Fibroblast of lung (primary cell): ENCODE measurements around the gene WDR86. TPM values are rescaled to one million over a fixed set of nuclear protein-coding genes. Genes with fewer than 3 reads are reported as not detected.

Experiments used
- DNase-seq, 2 donors: peaks; one replicate each; pipeline versions ENCODE4 v3.0.0 to v3.0.0-alpha.2; 2010; ENCODE audit warnings: low read depth in 2 of 2
- H2AFZ ChIP-seq: 2 replicates; pipeline ENCODE4 v1.5.1; 2012; ENCODE audit warnings: low read length, control low read depth, inconsistent platforms
- H3K27ac ChIP-seq: 2 replicates; pipeline ENCODE4 v1.5.1; 2011; ENCODE audit warnings: low read length, control low read depth; ENCODE audit not compliant: insufficient read depth
- H3K27me3 ChIP-seq: 2 replicates; pipeline ENCODE4 v1.5.1; 2011; ENCODE audit warnings: mild to moderate bottlenecking, low read length; ENCODE audit not compliant: control insufficient read depth, insufficient read depth
- H3K36me3 ChIP-seq: 2 replicates; pipeline ENCODE4 v1.5.1; 2011; ENCODE audit warnings: low read length; ENCODE audit not compliant: control insufficient read depth, insufficient read depth
- H3K4me1 ChIP-seq: 2 replicates; pipeline ENCODE4 v1.5.1; 2011; ENCODE audit warnings: low read length; ENCODE audit not compliant: control insufficient read depth, insufficient read depth; ENCODE audit errors: extremely low read depth
- H3K4me2 ChIP-seq: 2 replicates; pipeline ENCODE4 v1.5.1; 2011; ENCODE audit warnings: low read length, control low read depth; ENCODE audit not compliant: insufficient read depth; ENCODE audit errors: extremely low read depth
- H3K4me3 ChIP-seq, 4 experiments: fragments of 200-600 bp in 1 of 4; sonication (generic) in 1 of 4; replicated peaks in 1 of 4; 2 replicates each; pipeline ENCODE4 v1.5.1; 2011 to 2016; ENCODE audit warnings: low read length in 4 of 4, low read depth in 3 of 4, mild to moderate bottlenecking in 3 of 4, control low read depth in 2 of 4, inconsistent platforms in 1 of 4, mixed read lengths in 1 of 4; ENCODE audit not compliant: insufficient read depth in 1 of 4; ENCODE audit errors: control extremely low read depth in 1 of 4
- H3K79me2 ChIP-seq: 2 replicates; pipeline ENCODE4 v1.5.1; 2012; ENCODE audit warnings: mild to moderate bottlenecking, low read length, inconsistent platforms; ENCODE audit not compliant: control insufficient read depth, insufficient read depth
- H3K9ac ChIP-seq: 2 replicates; pipeline ENCODE4 v1.5.1; 2011; ENCODE audit warnings: mild to moderate bottlenecking, low read length, control low read depth; ENCODE audit not compliant: insufficient read depth
- H3K9me3 ChIP-seq: 2 replicates; pipeline ENCODE4 v1.5.1; 2012; ENCODE audit warnings: low read depth, low read length; ENCODE audit not compliant: control insufficient read depth, insufficient read depth
- H4K20me1 ChIP-seq: 2 replicates; pipeline ENCODE4 v1.5.1; 2011; ENCODE audit warnings: low read length; ENCODE audit not compliant: control insufficient read depth, insufficient read depth; ENCODE audit errors: extremely low read depth
- CTCF ChIP-seq, 2 donors: IDR thresholded peaks in 1 of 2; conservative IDR thresholded peaks in 1 of 2; 1 replicate in 1 of 2; 2 replicates in 1 of 2; pipeline ENCODE4 v1.5.1; 2011 to 2012; ENCODE audit warnings: low read length in 2 of 2, control low read depth in 1 of 2, inconsistent platforms in 1 of 2, low read depth in 1 of 2, mild to moderate bottlenecking in 1 of 2
- EZH2 ChIP-seq: IDR thresholded peaks from 2 replicates; pipeline ENCODE4 v1.5.1; 2012; ENCODE audit warnings: low read length, control low read depth, mild to moderate bottlenecking; ENCODE audit errors: missing control alignments
- polyA plus RNA-seq, 2 donors: library from polyadenylated mRNA; depleted of rRNA in 1 of 2; stranded (reverse) in 1 of 2; unstranded in 1 of 2; fragments of >200 nt; gene quantifications; 2 replicates each; pipeline ENCODE4 v1.2.1, GENCODE V29; 2011 to 2012; ENCODE audit warnings: missing spikeins in 1 of 2
- total RNA-seq: library from RNA; depleted of rRNA; stranded (reverse); fragments of >200 nt; gene quantifications from 2 replicates; pipeline ENCODE4 v1.2.1, GENCODE V29; 2014

WDR86 gene
- total and polyA plus RNA-seq, 2 donors (not counting 1 experiment from before 2014, with no cell fraction given), result 0.33 TPM; not detected in 1

GRCh38 chr7:151423936-151424335 is 14.1 kb upstream of the WDR86 start:
- DNase-seq, result no peak
- no peak overlapping the region for H3K4me3 ChIP-seq
- no peak overlapping the region for H3K4me2 ChIP-seq
- no peak overlapping the region for H3K9ac ChIP-seq
- peaks cover 2% of the 10 kb centered on the region for H3K27me3 ChIP-seq
- H2AFZ ChIP-seq, result no peak overlapping the region
- peaks cover 12% of the 10 kb centered on the region for H3K4me1 ChIP-seq
- H4K20me1 ChIP-seq, result no peaks in the 10 kb centered on the region
- TF ChIP-seq CTCF (conservative IDR thresholded peaks at IDR 0.05 in 1 of 2, IDR thresholded peaks at IDR 0.05 in 1 of 2; ENCODE audit: low read depth in 1 of 2, low read length in 2 of 2) (no peak), EZH2 (no peak)
- no peaks in the 10 kb centered on the region for H3K9me3 ChIP-seq
- no peaks in the 10 kb centered on the region for H3K79me2 ChIP-seq
- H3K27ac ChIP-seq, result no peak overlapping the region
- no peaks in the 10 kb centered on the region for H3K36me3 ChIP-seq

- no peak overlapping the region for H2AFZ ChIP-seq
- no peak overlapping the region for H3K4me2 ChIP-seq
- no peaks in the 10 kb centered on the region for H3K36me3 ChIP-seq
- TF ChIP-seq EZH2 (no peak), CTCF (conservative IDR thresholded peaks at IDR 0.05 in 1 of 2, IDR thresholded peaks at IDR 0.05 in 1 of 2; ENCODE audit: low read depth in 1 of 2, low read length in 2 of 2) (no peak)
- H3K4me1 ChIP-seq, result peaks cover 9% of the 10 kb centered on the region
- H3K9me3 ChIP-seq, result no peaks in the 10 kb centered on the region
- H3K79me2 ChIP-seq, result no peaks in the 10 kb centered on the region
- H3K4me3 ChIP-seq, result no peak overlapping the region
- H3K9ac ChIP-seq, result no peak overlapping the region
- peak in 1 of 2 donors; percentile 35 for DNase-seq
- H4K20me1 ChIP-seq, result no peaks in the 10 kb centered on the region
- no peak overlapping the region for H3K27ac ChIP-seq
- H3K27me3 ChIP-seq, result peaks cover 2% of the 10 kb centered on the region
These were observed 13.4 kb upstream of the WDR86 start for GRCh38 chr7:151423226-151423625.

GRCh38 chr7:151422212-151422611 is 12.4 kb upstream of the WDR86 start:
- Histone ChIP-seq H3K4me2 (no peak overlapping the region), H3K36me3 (no peaks in the 10 kb centered on the region), H3K9me3 (no peaks in the 10 kb centered on the region), H2AFZ (no peak overlapping the region), H3K4me1 (peaks cover 9% of the 10 kb centered on the region), H3K27me3 (peaks cover 2% of the 10 kb centered on the region), H3K9ac (no peak overlapping the region), H4K20me1 (no peaks in the 10 kb centered on the region), H3K27ac (no peak overlapping the region), H3K4me3 (no peak overlapping the region), H3K79me2 (no peaks in the 10 kb centered on the region)
- no peak for TF ChIP-seq CTCF (conservative IDR thresholded peaks at IDR 0.05 in 1 of 2, IDR thresholded peaks at IDR 0.05 in 1 of 2; ENCODE audit: low read depth in 1 of 2, low read length in 2 of 2)
- TF ChIP-seq EZH2, result no peak
- no peak for DNase-seq
